OCI-LY1 (cell line): Measurements from ENCODE around the gene CWC25.

Experiments used
- CTCF ChIP-seq: fragments of 200-600 bp; sonication (generic), shearing (Covaris generic); IDR thresholded peaks from 2 replicates; pipeline ENCODE4 v1.5.1; 2017; ENCODE audit warnings: mild to moderate bottlenecking, antibody characterized with exemption, low read length, moderate library complexity, mixed read lengths
- EZH2 ChIP-seq: fragments of 200-600 bp; sonication (generic), shearing (Covaris generic); IDR thresholded peaks from 2 replicates; pipeline ENCODE4 v1.8.0; 2017; ENCODE audit warnings: borderline replicate concordance, mixed run types, mild to moderate bottlenecking, antibody characterized with exemption, low read length, moderate library complexity, mixed read lengths

GRCh38 chr17:38766341-38766740 is 58.8 kb downstream of the CWC25 start:
- TF ChIP-seq CTCF (no peak), EZH2 (no peak)
